ENCODE results near the gene STEAP3. TPM values are rescaled to one million over a fixed set of nuclear protein-coding genes. Genes with fewer than 3 reads are reported as not detected.

Gene STEAP3
- polyA plus RNA-seq, 1 donor from 2014 or later, result not detected

DNA sequence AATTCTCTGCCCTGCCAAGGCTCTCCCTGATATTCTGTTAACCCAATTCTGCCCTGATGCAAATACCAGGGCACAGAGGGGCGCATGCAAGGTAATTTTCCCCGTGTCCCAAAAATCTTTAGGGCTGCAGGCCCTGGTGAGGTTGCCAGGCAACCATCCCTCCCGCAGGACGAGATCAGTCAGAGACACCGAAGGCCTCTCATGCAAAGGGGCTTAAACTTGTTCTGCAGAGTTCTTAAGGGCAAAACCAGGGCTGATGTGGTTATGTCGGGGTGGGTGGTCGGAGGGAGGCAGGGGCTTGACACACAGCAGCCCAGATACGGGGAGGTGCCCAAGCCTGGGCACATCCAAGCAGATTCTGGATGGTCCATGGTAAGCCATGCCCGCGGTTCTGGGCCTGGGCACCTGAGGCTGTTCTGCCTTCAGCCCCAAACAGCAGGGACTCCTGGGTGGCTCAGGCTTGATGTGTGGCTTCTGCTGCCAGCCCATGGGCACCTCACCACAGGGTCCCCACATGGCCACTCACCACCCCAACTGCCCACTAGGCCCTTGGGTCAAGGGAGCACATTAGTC lies 27.2 kb downstream of the STEAP3 start:
- no peaks in the 10 kb centered on the region for H3K36me3 ChIP-seq (ENCODE audit: insufficient read depth, low read length)
- no peaks in the 10 kb centered on the region for H3K9me3 ChIP-seq (ENCODE audit: low read length)
- no peak overlapping the region for H3K27ac ChIP-seq (ENCODE audit: low read length)
- H4K20me1 ChIP-seq (ENCODE audit: insufficient read depth), result no peaks in the 10 kb centered on the region
- no peaks in the 10 kb centered on the region for H3F3A ChIP-seq (ENCODE audit: insufficient read depth, low read length, poor library complexity, severe bottlenecking)
- TF ChIP-seq CTCF (IDR thresholded peaks at IDR 0.05; ENCODE audit: poor library complexity, severe bottlenecking) (no peak), SMC3 (conservative IDR thresholded peaks at IDR 0.05; ENCODE audit: poor library complexity) (no peak), EZH2 (IDR thresholded peaks at IDR 0.05; ENCODE audit: borderline replicate concordance, insufficient read depth, low read length, poor library complexity, severe bottlenecking) (no peak)
- H3K27me3 ChIP-seq (ENCODE audit: insufficient read depth, low read depth, low read length), result no peaks in the 10 kb centered on the region
- H3K9ac ChIP-seq (ENCODE audit: low read length), result no peak overlapping the region
- no peak overlapping the region for H3K4me3 ChIP-seq (ENCODE audit: low read length)
- H3K79me2 ChIP-seq (replicated peaks; ENCODE audit: insufficient read depth, low read length), result no peaks in the 10 kb centered on the region
- no peak overlapping the region for H3K4me2 ChIP-seq (ENCODE audit: low read length)
- H3K9me2 ChIP-seq (ENCODE audit: insufficient read depth, low read length), result no peaks in the 10 kb centered on the region
- H2AFZ ChIP-seq (ENCODE audit: low read depth, low read length), result no peak overlapping the region

- no peak overlapping the region for H3K27ac ChIP-seq (ENCODE audit: low read length)
- no peaks in the 10 kb centered on the region for H3K36me3 ChIP-seq (ENCODE audit: insufficient read depth, low read length)
- no peaks in the 10 kb centered on the region for H3K9me2 ChIP-seq (ENCODE audit: insufficient read depth, low read length)
- H3K79me2 ChIP-seq (replicated peaks; ENCODE audit: insufficient read depth, low read length), result no peaks in the 10 kb centered on the region
- no peak overlapping the region for H3K4me3 ChIP-seq (ENCODE audit: low read length)
- no peak overlapping the region for H3K9ac ChIP-seq (ENCODE audit: low read length)
- no peaks in the 10 kb centered on the region for H3K27me3 ChIP-seq (ENCODE audit: insufficient read depth, low read depth, low read length)
- no peaks in the 10 kb centered on the region for H3F3A ChIP-seq (ENCODE audit: insufficient read depth, low read length, poor library complexity, severe bottlenecking)
- no peak overlapping the region for H2AFZ ChIP-seq (ENCODE audit: low read depth, low read length)
- H3K9me3 ChIP-seq (ENCODE audit: low read length), result no peaks in the 10 kb centered on the region
- no peaks in the 10 kb centered on the region for H4K20me1 ChIP-seq (ENCODE audit: insufficient read depth)
- TF ChIP-seq EZH2 (IDR thresholded peaks at IDR 0.05; ENCODE audit: borderline replicate concordance, insufficient read depth, low read length, poor library complexity, severe bottlenecking) (no peak), SMC3 (conservative IDR thresholded peaks at IDR 0.05; ENCODE audit: poor library complexity) (no peak), RAD21 (conservative IDR thresholded peaks at IDR 0.05) (no peak), REST (IDR thresholded peaks at IDR 0.05; ENCODE audit: borderline replicate concordance) (no peak), TAF1 (IDR thresholded peaks at IDR 0.05; ENCODE audit: low read depth) (no peak), MXI1 (conservative IDR thresholded peaks at IDR 0.05; ENCODE audit: poor library complexity, severe bottlenecking) (no peak), POLR2AphosphoS5 (IDR thresholded peaks at IDR 0.05) (no peak), CTCF (IDR thresholded peaks at IDR 0.05; ENCODE audit: poor library complexity, severe bottlenecking) (no peak), EP300 (conservative IDR thresholded peaks at IDR 0.05; ENCODE audit: poor library complexity, severe bottlenecking) (no peak)
- no peak overlapping the region for H3K4me2 ChIP-seq (ENCODE audit: low read length)
Observed at GRCh38 chr2:119251652-119252051, 28.0 kb downstream of the STEAP3 start.
